Loucy (cell line): ENCODE measurements around the gene KCNH4.

Experiments
- EZH2phosphoT487 ChIP-seq: fragments of 200-600 bp; IDR thresholded peaks from 2 replicates; pipeline ENCODE4 v1.6.1; 2018; ENCODE audit warnings: antibody characterized with exemption, mild to moderate bottlenecking, moderate library complexity, borderline replicate concordance
- TF ChIP-seq, protein P1 (sequence below): fragments of 200-600 bp; sonication (generic); conservative IDR thresholded peaks from 2 replicates; pipeline ENCODE4 v1.5.1; 2014; ENCODE audit warnings: mild to moderate bottlenecking, antibody characterized with exemption, low read length

DNA sequence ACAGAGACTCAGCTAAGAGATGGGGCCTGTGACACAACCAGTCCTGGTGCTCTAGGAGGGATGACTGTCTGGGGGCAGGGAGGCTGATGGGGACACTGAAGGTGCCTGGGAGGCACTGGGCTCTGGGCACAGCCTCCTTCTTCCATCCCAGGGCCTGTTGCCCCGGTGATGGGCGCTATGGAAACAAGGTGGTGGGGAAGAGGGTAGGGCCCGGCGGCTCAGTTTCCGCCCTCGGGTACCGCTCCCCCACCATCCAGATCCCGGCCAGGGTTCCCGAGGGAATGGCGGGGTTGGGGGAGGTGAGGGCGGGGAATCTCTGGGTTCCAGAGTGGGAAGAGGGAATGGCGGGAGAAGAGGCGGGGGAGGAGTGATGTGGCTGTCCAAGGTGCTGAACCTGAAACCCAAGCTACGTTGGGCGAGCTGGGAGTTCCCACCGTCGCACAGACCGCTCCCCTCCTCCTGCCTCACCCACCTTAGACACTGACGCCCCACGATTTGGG is 981 bp downstream of the KCNH4 start:
- TF ChIP-seq, protein P1, sequence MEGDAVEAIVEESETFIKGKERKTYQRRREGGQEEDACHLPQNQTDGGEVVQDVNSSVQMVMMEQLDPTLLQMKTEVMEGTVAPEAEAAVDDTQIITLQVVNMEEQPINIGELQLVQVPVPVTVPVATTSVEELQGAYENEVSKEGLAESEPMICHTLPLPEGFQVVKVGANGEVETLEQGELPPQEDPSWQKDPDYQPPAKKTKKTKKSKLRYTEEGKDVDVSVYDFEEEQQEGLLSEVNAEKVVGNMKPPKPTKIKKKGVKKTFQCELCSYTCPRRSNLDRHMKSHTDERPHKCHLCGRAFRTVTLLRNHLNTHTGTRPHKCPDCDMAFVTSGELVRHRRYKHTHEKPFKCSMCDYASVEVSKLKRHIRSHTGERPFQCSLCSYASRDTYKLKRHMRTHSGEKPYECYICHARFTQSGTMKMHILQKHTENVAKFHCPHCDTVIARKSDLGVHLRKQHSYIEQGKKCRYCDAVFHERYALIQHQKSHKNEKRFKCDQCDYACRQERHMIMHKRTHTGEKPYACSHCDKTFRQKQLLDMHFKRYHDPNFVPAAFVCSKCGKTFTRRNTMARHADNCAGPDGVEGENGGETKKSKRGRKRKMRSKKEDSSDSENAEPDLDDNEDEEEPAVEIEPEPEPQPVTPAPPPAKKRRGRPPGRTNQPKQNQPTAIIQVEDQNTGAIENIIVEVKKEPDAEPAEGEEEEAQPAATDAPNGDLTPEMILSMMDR = no peak
- no peak for TF ChIP-seq EZH2phosphoT487
